Measurements from ENCODE around the gene WWOX. TPM values are rescaled to one million over a fixed set of nuclear protein-coding genes. Genes with fewer than 3 reads are reported as not detected.

WWOX gene
- total RNA-seq, 3 donors from 2014 or later (not counting 1 experiment from before 2014, with no cell fraction given): 21.0 to 29.8 (median 27.0) TPM

DNA sequence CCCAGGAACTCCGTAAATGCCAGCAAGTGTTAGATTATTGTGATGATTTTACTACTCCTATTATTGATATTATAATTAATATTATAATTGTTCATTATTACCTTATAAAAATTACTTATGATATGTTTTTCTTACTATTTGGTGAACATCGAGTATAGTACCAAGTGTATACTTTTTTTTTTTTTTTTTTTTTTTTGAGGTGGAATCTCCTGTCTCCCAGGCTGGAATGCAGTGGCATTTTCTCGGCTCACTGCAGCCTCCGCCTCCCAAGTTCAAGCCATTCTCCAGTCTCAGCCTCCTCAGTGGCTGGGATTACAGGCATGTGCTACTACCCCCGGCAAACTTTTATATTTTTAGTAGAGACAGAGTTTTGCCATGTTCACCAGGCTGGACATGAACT, 347.0 kb downstream of the WWOX start:
- TF ChIP-seq, protein P1, sequence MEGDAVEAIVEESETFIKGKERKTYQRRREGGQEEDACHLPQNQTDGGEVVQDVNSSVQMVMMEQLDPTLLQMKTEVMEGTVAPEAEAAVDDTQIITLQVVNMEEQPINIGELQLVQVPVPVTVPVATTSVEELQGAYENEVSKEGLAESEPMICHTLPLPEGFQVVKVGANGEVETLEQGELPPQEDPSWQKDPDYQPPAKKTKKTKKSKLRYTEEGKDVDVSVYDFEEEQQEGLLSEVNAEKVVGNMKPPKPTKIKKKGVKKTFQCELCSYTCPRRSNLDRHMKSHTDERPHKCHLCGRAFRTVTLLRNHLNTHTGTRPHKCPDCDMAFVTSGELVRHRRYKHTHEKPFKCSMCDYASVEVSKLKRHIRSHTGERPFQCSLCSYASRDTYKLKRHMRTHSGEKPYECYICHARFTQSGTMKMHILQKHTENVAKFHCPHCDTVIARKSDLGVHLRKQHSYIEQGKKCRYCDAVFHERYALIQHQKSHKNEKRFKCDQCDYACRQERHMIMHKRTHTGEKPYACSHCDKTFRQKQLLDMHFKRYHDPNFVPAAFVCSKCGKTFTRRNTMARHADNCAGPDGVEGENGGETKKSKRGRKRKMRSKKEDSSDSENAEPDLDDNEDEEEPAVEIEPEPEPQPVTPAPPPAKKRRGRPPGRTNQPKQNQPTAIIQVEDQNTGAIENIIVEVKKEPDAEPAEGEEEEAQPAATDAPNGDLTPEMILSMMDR (IDR thresholded peaks at IDR 0.05): no peak
- H3K27ac Mint-ChIP-seq: no peak overlapping the region
- no peak for ATAC-seq

DNA sequence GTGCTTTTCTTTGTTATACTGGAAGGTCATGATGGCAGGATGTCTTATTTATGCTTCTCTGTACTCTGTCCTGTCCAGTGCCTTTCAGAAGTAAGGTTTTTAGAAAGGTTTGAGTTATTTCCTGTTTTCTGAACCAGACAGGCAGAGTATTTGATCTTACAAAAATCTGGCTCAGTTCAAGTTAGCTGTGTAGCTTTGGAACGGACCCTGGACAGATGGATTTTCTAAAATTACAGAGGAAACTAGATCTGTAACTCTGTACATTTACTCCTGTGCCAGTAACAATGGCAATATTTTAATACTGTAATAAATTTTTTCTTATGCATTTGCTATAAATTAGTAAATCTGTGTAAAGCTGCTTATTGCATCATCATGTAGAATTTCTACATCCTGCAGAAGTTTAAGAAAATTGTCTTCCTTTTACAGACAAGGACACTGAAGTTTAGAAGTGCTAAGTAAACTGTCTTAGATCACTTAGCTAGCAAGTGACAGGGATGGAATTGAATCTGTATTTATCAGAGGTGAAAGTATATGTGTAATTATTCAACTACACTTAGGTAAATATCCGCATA, 347.6 kb downstream of the WWOX start:
- ATAC-seq (no peak), DNase-seq (no peak)
- H3K4me1 ChIP-seq (ENCODE audit: control insufficient read depth, insufficient read depth, low read length): no peaks in the 10 kb centered on the region
- WGBS (ENCODE audit: insufficient coverage): 86% methylated on average over 1 of the region's 2 CpGs
- H3K27ac ChIP-seq (ENCODE audit: low read length): no peak overlapping the region
- no peaks in the 10 kb centered on the region for H3K36me3 Mint-ChIP-seq
- no peak overlapping the region for H3K27ac Mint-ChIP-seq
- no peak overlapping the region for H3K4me3 Mint-ChIP-seq
- no peaks in the 10 kb centered on the region for H3K9me3 Mint-ChIP-seq
- H3K27me3 Mint-ChIP-seq (ENCODE audit: low read depth in 2 of 2): no peaks in the 10 kb centered on the region
- TF ChIP-seq, protein P1 (IDR thresholded peaks at IDR 0.05): no peak
- H3K36me3 ChIP-seq (ENCODE audit: control insufficient read depth, insufficient read depth, low read length): no peaks in the 10 kb centered on the region
- peaks cover 0 to 5% of the 10 kb centered on the region in 2 donors for H3K4me1 Mint-ChIP-seq
- no peaks in the 10 kb centered on the region for H3K27me3 ChIP-seq (ENCODE audit: control insufficient read depth, insufficient read depth, low read length)
- H3K9me3 ChIP-seq (ENCODE audit: control insufficient read depth, insufficient read depth, low read length): no peaks in the 10 kb centered on the region
- intact Hi-C loops (cut with micrococcal nuclease): no loop called here
- no peak overlapping the region for H3K4me3 ChIP-seq (ENCODE audit: low read length)

More for the DNA sequence above, 347.0 kb downstream of the WWOX start:
- 100% methylated on average over 3 of the region's 5 CpGs for WGBS (ENCODE audit: insufficient coverage)
- no peaks in the 10 kb centered on the region for H3K27me3 ChIP-seq (ENCODE audit: control insufficient read depth, insufficient read depth, low read length)
- no peak for DNase-seq
- H3K4me1 ChIP-seq (ENCODE audit: control insufficient read depth, insufficient read depth, low read length): no peaks in the 10 kb centered on the region
- H3K9me3 Mint-ChIP-seq: no peaks in the 10 kb centered on the region
- intact Hi-C loops (cut with micrococcal nuclease): no loop called here
- H3K27me3 Mint-ChIP-seq (ENCODE audit: low read depth in 2 of 2): no peaks in the 10 kb centered on the region
- H3K36me3 ChIP-seq (ENCODE audit: control insufficient read depth, insufficient read depth, low read length): no peaks in the 10 kb centered on the region
- H3K4me3 ChIP-seq (ENCODE audit: low read length): no peak overlapping the region
- no peaks in the 10 kb centered on the region for H3K36me3 Mint-ChIP-seq
- peaks cover 0 to 5% of the 10 kb centered on the region in 2 donors for H3K4me1 Mint-ChIP-seq
- H3K4me3 Mint-ChIP-seq: no peak overlapping the region
- no peak overlapping the region for H3K27ac ChIP-seq (ENCODE audit: low read length)
- H3K9me3 ChIP-seq (ENCODE audit: control insufficient read depth, insufficient read depth, low read length): no peaks in the 10 kb centered on the region

DNA sequence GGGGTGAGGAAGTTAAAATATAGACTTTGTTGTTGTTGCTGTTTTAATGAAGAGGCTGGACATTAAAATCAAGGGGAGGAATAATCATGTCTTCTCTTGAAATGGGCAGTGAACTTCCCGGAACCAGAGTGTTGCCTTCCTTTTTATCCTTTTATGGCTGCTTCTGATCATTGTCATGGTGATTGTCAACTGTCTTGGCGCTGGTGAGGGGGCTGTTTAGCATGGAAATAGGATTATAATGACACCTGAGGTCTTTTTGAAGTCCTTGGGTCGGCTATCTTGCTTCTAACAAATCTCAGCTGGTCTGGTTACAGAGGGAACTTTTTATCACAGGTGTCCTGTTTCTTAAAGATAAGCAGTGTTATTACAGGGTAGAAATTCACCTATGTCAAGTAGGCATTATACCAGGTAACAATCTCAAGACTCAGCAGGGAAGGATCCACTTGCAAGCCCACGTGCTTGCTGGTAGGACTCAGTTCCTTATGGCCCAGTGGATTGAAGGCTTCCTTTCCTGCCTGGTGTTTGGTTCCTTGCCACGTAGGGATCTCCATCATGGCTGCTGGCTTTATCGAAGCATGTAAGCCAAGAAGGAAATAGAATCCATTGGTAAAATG, 349.3 kb downstream of the WWOX start:
- Histone ChIP-seq H3K27ac (ENCODE audit: low read length) (no peak overlapping the region), H3K36me3 (ENCODE audit: control insufficient read depth, insufficient read depth, low read length) (no peaks in the 10 kb centered on the region), H3K4me3 (ENCODE audit: low read length) (no peak overlapping the region), H3K9me3 (ENCODE audit: control insufficient read depth, insufficient read depth, low read length) (no peaks in the 10 kb centered on the region), H3K4me1 (ENCODE audit: control insufficient read depth, insufficient read depth, low read length) (no peaks in the 10 kb centered on the region), H3K27me3 (ENCODE audit: control insufficient read depth, insufficient read depth, low read length) (no peaks in the 10 kb centered on the region)
- Mint-ChIP-seq H3K4me3 (no peak overlapping the region), H3K27ac (no peak overlapping the region), H3K27me3 (ENCODE audit: low read depth in 2 of 2) (no peaks in the 10 kb centered on the region), H3K9me3 (no peaks in the 10 kb centered on the region), H3K4me1 (peaks cover 0 to 5% of the 10 kb centered on the region in 2 donors), H3K36me3 (no peaks in the 10 kb centered on the region)
- no peak for ATAC-seq
- DNase-seq: no peak
- WGBS (ENCODE audit: insufficient coverage): 94% methylated on average over 6 of the region's 6 CpGs
- TF ChIP-seq, protein P1 (IDR thresholded peaks at IDR 0.05): no peak
- intact Hi-C loops (cut with micrococcal nuclease): no loop called here

DNA sequence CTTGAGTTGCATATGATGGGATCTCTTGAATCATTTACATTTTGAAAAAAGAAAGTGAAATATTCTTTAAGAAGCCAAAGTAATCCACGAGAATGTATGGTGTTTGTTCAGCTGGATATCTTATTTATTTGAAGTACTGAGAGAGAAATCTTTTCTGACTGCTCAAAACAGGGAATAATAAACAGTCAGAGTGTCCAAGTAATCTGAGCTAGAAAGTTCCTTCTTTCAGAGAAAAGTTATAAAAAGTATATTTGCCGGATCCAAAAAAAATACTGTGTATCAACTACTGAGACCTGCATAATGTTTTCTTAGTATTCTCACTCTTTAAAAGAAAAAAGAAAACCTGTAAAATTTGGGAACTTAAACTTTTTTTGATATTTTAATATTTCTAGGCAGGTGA, 350.8 kb downstream of the WWOX start:
- Mint-ChIP-seq H3K36me3 (no peaks in the 10 kb centered on the region), H3K27me3 (ENCODE audit: low read depth in 2 of 2) (no peaks in the 10 kb centered on the region), H3K4me3 (no peak overlapping the region), H3K9me3 (no peaks in the 10 kb centered on the region), H3K4me1 (peaks cover 0 to 5% of the 10 kb centered on the region in 2 donors), H3K27ac (no peak overlapping the region)
- WGBS (ENCODE audit: insufficient coverage): 71% methylated on average over 1 of the region's 2 CpGs
- DNase-seq (no peak), ATAC-seq (no peak)
- Histone ChIP-seq H3K4me1 (ENCODE audit: control insufficient read depth, insufficient read depth, low read length) (no peaks in the 10 kb centered on the region), H3K27me3 (ENCODE audit: control insufficient read depth, insufficient read depth, low read length) (no peaks in the 10 kb centered on the region), H3K36me3 (ENCODE audit: control insufficient read depth, insufficient read depth, low read length) (no peaks in the 10 kb centered on the region), H3K9me3 (ENCODE audit: control insufficient read depth, insufficient read depth, low read length) (no peaks in the 10 kb centered on the region), H3K4me3 (ENCODE audit: low read length) (no peak overlapping the region), H3K27ac (ENCODE audit: low read length) (no peak overlapping the region)
- intact Hi-C loops (cut with micrococcal nuclease): no loop called here
- TF ChIP-seq, protein P1 (IDR thresholded peaks at IDR 0.05): no peak

Measured in natural killer cell (primary cell).